Tibial nerve (tissue), 4 donors: ENCODE measurements around the gene OSR1. TPM values are rescaled to one million over a fixed set of nuclear protein-coding genes. Genes with fewer than 3 reads are reported as not detected.
A peak's percentile ranks its signal among the peaks of the same experiment; 100 is the strongest.

ENCODE experiments used
- DNase-seq, 2 donors: peaks; one replicate each; pipeline ENCODE4 v3.0.0-alpha.2; 2019; ENCODE audit warnings: low spot score in 2 of 2
- H3K27ac ChIP-seq, 4 donors: fragments of 200-600 bp; sonication (generic) in 3 of 4; one replicate each; pipeline ENCODE4 v1.5.1; 2017 to 2019; ENCODE audit warnings: mild to moderate bottlenecking in 1 of 4
- H3K27me3 ChIP-seq, 2 donors: fragments of 200-600 bp; sonication (generic) in 1 of 2; one replicate each; pipeline versions ENCODE4 v1.5.1 to v1.6.0; 2017 to 2019
- H3K36me3 ChIP-seq, 3 donors: fragments of 200-600 bp; sonication (generic); one replicate each; pipeline ENCODE4 v1.5.1; 2018 to 2019
- H3K4me1 ChIP-seq, 4 donors: fragments of 200-600 bp; sonication (generic) in 3 of 4; one replicate each; pipeline ENCODE4 v1.5.1; 2017 to 2019
- H3K4me3 ChIP-seq, 4 donors: fragments of 200-600 bp; sonication (generic) in 3 of 4; one replicate each; pipeline ENCODE4 v1.5.1; 2017 to 2019; ENCODE audit warnings: mild to moderate bottlenecking in 1 of 4, moderate library complexity in 1 of 4
- H3K9me3 ChIP-seq, 4 donors: fragments of 200-600 bp; sonication (generic) in 3 of 4; one replicate each; pipeline ENCODE4 v1.5.1; 2017 to 2019
- CTCF ChIP-seq, 5 experiments: fragments of 200-600 bp in 3 of 5; fragments of 450-650 bp in 2 of 5; sonication (generic) in 3 of 5; IDR thresholded peaks; one replicate each; pipeline ENCODE4 v1.5.1; 2016 to 2019; ENCODE audit warnings: antibody characterized with exemption in 5 of 5, mild to moderate bottlenecking in 3 of 5, moderate library complexity in 2 of 5
- EP300 ChIP-seq, 2 donors: sonication (generic); formaldehyde crosslinking; IDR thresholded peaks; one replicate each; pipeline ENCODE4 v1.6.1; 2017; ENCODE audit warnings: antibody characterized with exemption in 2 of 2, mild to moderate bottlenecking in 1 of 2
- POLR2A ChIP-seq, 2 donors: fragments of 450-650 bp; IDR thresholded peaks; one replicate each; pipeline ENCODE4 v1.6.1; 2017; ENCODE audit warnings: antibody characterized with exemption in 2 of 2, mild to moderate bottlenecking in 2 of 2, moderate library complexity in 2 of 2
- WGBS, 2 donors: methylation state at CpG; one replicate each; pipeline ENCODE4 v1.1.5; 2018; 5-methylcytosine and 5-hydroxymethylcytosine counted together
- total RNA-seq, 4 donors: library from RNA; depleted of rRNA; stranded (reverse); fragments of >200 nt; gene quantifications; one replicate each; pipeline ENCODE4 v1.1.0, GENCODE V29; 2016

Gene OSR1
- total RNA-seq, 4 donors from 2014 or later = 8.5 to 22.7 (median 17.9) TPM

- no peak for DNase-seq
- H3K27ac ChIP-seq = no peak overlapping the region
- peak overlapping the region in 2 of 4 donors; percentile 8 to 30 for H3K4me3 ChIP-seq
- no peaks in the 10 kb centered on the region for H3K36me3 ChIP-seq
- H3K9me3 ChIP-seq = no peaks in the 10 kb centered on the region
- H3K27me3 ChIP-seq = peaks cover 0 to 79% of the 10 kb centered on the region in 2 donors
- 21 to 23% methylated on average over 29 of the region's 29 CpGs for WGBS, 2 donors
- peaks cover 0 to 51% (median 15%) of the 10 kb centered on the region in 4 donors for H3K4me1 ChIP-seq
- TF ChIP-seq EP300 (IDR thresholded peaks at IDR 0.05) = peak in 1 of 2 donors; percentile 32
- TF ChIP-seq POLR2A (IDR thresholded peaks at IDR 0.05) = no peak
- no peak for TF ChIP-seq CTCF (IDR thresholded peaks at IDR 0.05)
Observed at GRCh38 chr2:19351899-19352697, 6.3 kb downstream of the OSR1 start.

- peaks cover 0 to 73% of the 10 kb centered on the region in 2 donors for H3K27me3 ChIP-seq
- no peak for DNase-seq
- 25 to 41% methylated on average over 23 of the region's 23 CpGs for WGBS, 2 donors
- no peak overlapping the region for H3K27ac ChIP-seq
- H3K9me3 ChIP-seq = no peaks in the 10 kb centered on the region
- no peaks in the 10 kb centered on the region for H3K36me3 ChIP-seq
- peak overlapping the region in 1 of 4 donors; percentile 30 for H3K4me3 ChIP-seq
- no peak for TF ChIP-seq POLR2A (IDR thresholded peaks at IDR 0.05)
- no peak for TF ChIP-seq CTCF (IDR thresholded peaks at IDR 0.05)
- TF ChIP-seq EP300 (IDR thresholded peaks at IDR 0.05) = no peak
- peaks cover 0 to 50% (median 17%) of the 10 kb centered on the region in 4 donors for H3K4me1 ChIP-seq
Observed at GRCh38 chr2:19351499-19351898, 6.9 kb downstream of the OSR1 start.

- peak overlapping the region in 2 of 4 donors; percentile 13 to 41 for H3K4me3 ChIP-seq
- H3K4me1 ChIP-seq = peaks cover 0 to 44% (median 17%) of the 10 kb centered on the region in 4 donors
- H3K27ac ChIP-seq = no peak overlapping the region
- no peaks in the 10 kb centered on the region for H3K9me3 ChIP-seq
- peaks cover 0 to 67% of the 10 kb centered on the region in 2 donors for H3K27me3 ChIP-seq
- DNase-seq = no peak
- WGBS, 2 donors = 33 to 40% methylated on average over 25 to 27 of the region's 30 CpGs
- TF ChIP-seq POLR2A (IDR thresholded peaks at IDR 0.05) (no peak), EP300 (IDR thresholded peaks at IDR 0.05) (no peak), CTCF (IDR thresholded peaks at IDR 0.05) (no peak)
- no peaks in the 10 kb centered on the region for H3K36me3 ChIP-seq
Observed at GRCh38 chr2:19350678-19351401, 7.6 kb downstream of the OSR1 start.

- WGBS, 2 donors = 28 to 63% methylated on average over 14 to 42 of the region's 47 CpGs
- no peaks in the 10 kb centered on the region for H3K9me3 ChIP-seq
- peaks cover 0 to 37% (median 17%) of the 10 kb centered on the region in 4 donors for H3K4me1 ChIP-seq
- DNase-seq = no peak
- H3K27me3 ChIP-seq = peaks cover 0 to 59% of the 10 kb centered on the region in 2 donors
- H3K36me3 ChIP-seq = no peaks in the 10 kb centered on the region
- H3K27ac ChIP-seq = no peak overlapping the region
- TF ChIP-seq CTCF (IDR thresholded peaks at IDR 0.05) (peak; percentile 55 to 81 (median 59)), POLR2A (IDR thresholded peaks at IDR 0.05) (no peak), EP300 (IDR thresholded peaks at IDR 0.05) (no peak)
- H3K4me3 ChIP-seq = peak overlapping the region in 2 of 4 donors; percentile 13 to 41
Observed at GRCh38 chr2:19349911-19350677, 8.3 kb downstream of the OSR1 start.
